ENCODE data around the gene SLC39A13. TPM values are rescaled to one million over a fixed set of nuclear protein-coding genes. Genes with fewer than 3 reads are reported as not detected.
A peak's percentile ranks its signal among the peaks of the same experiment; 100 is the strongest.

Gene SLC39A13
- total and polyA plus RNA-seq, 2 donors from 2014 or later, result 80.6 to 93.2 TPM

- H3K9me3 ChIP-seq (ENCODE audit: control insufficient read depth in 2 of 3, insufficient read depth in 1 of 3, low read length in 3 of 3), result no peaks in the 10 kb centered on the region
- peaks cover 0 to 4% (median 0%) of the 10 kb centered on the region in 3 donors for H3K4me1 ChIP-seq (ENCODE audit: control insufficient read depth in 2 of 3, insufficient read depth in 2 of 3, low read depth in 1 of 3, low read length in 3 of 3)
- H3K27me3 ChIP-seq (ENCODE audit: control insufficient read depth, insufficient read depth, low read length), result no peaks in the 10 kb centered on the region
- DNase-seq (peak in 2 of 5 donors; percentile 60 to 93), FAIRE-seq (no peak)
- intact Hi-C loops (cut with DNase I), result no loop called here
- TF ChIP-seq CTCF (IDR thresholded peaks at IDR 0.05; ENCODE audit: borderline replicate concordance, extremely low read depth, insufficient read depth), result no peak
- H3K27ac ChIP-seq (ENCODE audit: low read depth in 2 of 2, low read length in 2 of 2), result peak overlapping the region; percentile 23 to 76
- no peak overlapping the region for H3K4me3 ChIP-seq (ENCODE audit: low read length in 3 of 3)
- peaks cover 0 to 25% (median 15%) of the 10 kb centered on the region in 3 donors for H3K36me3 ChIP-seq (ENCODE audit: control insufficient read depth in 2 of 3, insufficient read depth in 3 of 3, low read length in 3 of 3)
- H3K9ac ChIP-seq (ENCODE audit: low read length in 3 of 3), result no peak overlapping the region
Measured at GRCh38 chr11:47415949-47416472, 7.6 kb downstream of the SLC39A13 start.

- no peaks in the 10 kb centered on the region for H3K27me3 ChIP-seq (ENCODE audit: control insufficient read depth, insufficient read depth, low read length)
- H3K27ac ChIP-seq (ENCODE audit: low read depth in 2 of 2, low read length in 2 of 2), result no peak overlapping the region
- TF ChIP-seq CTCF (IDR thresholded peaks at IDR 0.05; ENCODE audit: borderline replicate concordance, extremely low read depth, insufficient read depth), result no peak
- DNase-seq (no peak), FAIRE-seq (no peak)
- intact Hi-C loops (cut with DNase I), result no loop called here
- H3K9ac ChIP-seq (ENCODE audit: low read length in 3 of 3), result no peak overlapping the region
- H3K9me3 ChIP-seq (ENCODE audit: control insufficient read depth in 2 of 3, insufficient read depth in 1 of 3, low read length in 3 of 3), result no peaks in the 10 kb centered on the region
- H3K4me3 ChIP-seq (ENCODE audit: low read length in 3 of 3), result no peak overlapping the region
- peaks cover 0 to 4% (median 0%) of the 10 kb centered on the region in 3 donors for H3K4me1 ChIP-seq (ENCODE audit: control insufficient read depth in 2 of 3, insufficient read depth in 2 of 3, low read depth in 1 of 3, low read length in 3 of 3)
- H3K36me3 ChIP-seq (ENCODE audit: control insufficient read depth in 2 of 3, insufficient read depth in 3 of 3, low read length in 3 of 3), result peaks cover 0 to 32% (median 18%) of the 10 kb centered on the region in 3 donors
Measured at GRCh38 chr11:47417712-47418111, 9.3 kb downstream of the SLC39A13 start.

DNA sequence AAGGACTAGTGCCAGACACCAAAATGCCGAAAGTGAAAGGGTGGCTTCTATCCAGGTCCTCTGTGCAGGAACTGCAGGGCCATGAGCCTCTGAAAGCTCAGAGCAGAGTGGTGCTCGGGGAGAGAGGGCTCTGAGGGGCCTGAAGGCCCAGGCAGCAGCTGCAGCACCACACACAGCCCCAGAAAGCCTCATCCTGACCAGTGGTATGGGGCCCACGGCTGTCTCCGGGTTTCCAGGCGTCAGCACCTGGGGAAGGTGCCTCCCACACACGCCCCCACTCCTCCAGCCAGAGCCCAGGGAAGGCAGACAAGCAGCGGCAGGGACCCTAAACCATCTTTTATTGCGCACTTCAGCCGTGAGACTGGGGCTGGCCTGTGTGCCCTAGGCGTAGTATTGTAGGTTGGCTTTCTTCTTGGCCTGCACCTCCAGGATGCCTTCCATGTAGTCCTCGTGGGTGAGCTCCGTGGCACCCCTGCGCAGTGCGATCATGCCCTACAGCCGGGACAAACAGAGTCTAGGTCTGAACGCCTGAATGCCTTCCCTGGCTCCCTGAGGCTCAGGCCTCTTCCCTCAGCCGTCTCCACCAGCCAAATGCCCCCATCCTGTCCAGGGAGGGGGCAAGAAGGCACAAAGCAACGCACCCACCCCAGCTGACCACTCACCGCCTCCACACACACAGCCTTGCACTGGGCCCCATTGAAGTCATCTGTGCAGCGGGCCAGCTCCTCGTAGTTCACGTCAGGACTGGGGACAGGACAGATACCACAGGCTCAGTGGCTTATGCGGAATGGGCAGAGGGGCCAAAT is 10.3 kb downstream of the SLC39A13 start:
- FAIRE-seq, result no peak
- intact Hi-C loops (cut with DNase I), result no loop called here
- no peaks in the 10 kb centered on the region for H3K27me3 ChIP-seq (ENCODE audit: control insufficient read depth, insufficient read depth, low read length)
- no peaks in the 10 kb centered on the region for H3K9me3 ChIP-seq (ENCODE audit: control insufficient read depth in 2 of 3, insufficient read depth in 1 of 3, low read length in 3 of 3)
- TF ChIP-seq CTCF (IDR thresholded peaks at IDR 0.05; ENCODE audit: borderline replicate concordance, extremely low read depth, insufficient read depth), result no peak
- H3K4me1 ChIP-seq (ENCODE audit: control insufficient read depth in 2 of 3, insufficient read depth in 2 of 3, low read depth in 1 of 3, low read length in 3 of 3), result peaks cover 0 to 4% (median 0%) of the 10 kb centered on the region in 3 donors
- H3K9ac ChIP-seq (ENCODE audit: low read length in 3 of 3), result no peak overlapping the region
- no peak overlapping the region for H3K4me3 ChIP-seq (ENCODE audit: low read length in 3 of 3)
- H3K27ac ChIP-seq (ENCODE audit: low read depth in 2 of 2, low read length in 2 of 2), result no peak overlapping the region
- no peak for DNase-seq
- H3K36me3 ChIP-seq (ENCODE audit: control insufficient read depth in 2 of 3, insufficient read depth in 3 of 3, low read length in 3 of 3), result peaks cover 0 to 35% (median 20%) of the 10 kb centered on the region in 3 donors

Measured in kidney (tissue), 14 donors.